ENCODE measurements around the gene NOL6.
A peak's percentile ranks its signal among the peaks of the same experiment; 100 is the strongest.

Gene NOL6

DNA sequence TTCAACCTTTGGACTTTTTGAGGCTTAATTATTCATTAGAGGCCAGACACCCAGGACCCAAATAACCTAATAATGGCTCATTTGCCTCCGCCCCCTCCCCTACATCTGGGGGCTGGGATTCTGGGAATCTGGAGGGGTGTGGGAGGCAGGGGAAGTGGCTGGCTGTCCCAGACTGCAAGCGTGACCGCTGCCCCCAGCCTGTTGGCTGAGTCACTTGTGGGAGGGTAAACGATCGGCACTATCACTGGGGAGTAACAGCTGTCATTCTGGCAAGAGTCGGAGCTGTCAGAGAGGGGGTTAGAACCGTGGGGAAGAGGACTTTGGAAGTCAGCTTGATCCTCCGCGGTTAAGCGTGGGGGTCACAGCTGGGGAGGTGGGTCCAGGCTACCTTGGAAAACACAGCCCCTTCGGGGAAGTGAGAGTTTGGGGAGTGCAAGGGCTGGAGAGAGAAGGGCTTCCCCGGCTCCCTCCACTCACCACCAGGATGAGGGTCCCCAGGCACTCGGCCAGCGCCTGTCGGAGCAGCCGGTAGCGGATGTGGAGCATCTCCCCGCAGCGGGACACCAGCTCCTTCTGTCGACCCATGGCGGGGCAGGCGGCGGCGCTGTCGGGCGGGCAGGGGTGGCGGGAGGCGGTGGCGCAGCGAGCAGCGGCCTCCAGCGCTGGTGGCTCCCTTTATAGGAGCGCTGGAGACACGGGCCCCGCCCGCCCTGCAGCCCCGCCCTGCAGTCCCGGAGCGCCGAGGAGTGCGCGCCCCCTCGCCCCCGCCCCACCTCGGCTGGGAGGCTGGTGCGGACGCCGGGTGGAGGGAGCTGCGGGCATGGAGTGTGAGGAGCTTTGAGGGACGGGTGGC is 26.6 kb downstream of the NOL6 start, which contains the start of gene AQP3:
Gene AQP3 (minus strand): TSS at position 648 of the 853 bp plus-strand sequence. CDS start 63 bp downstream, at position 585.
- DNase-seq (ENCODE audit: low read depth), result peak; percentile 40
- TF ChIP-seq, protein P1, sequence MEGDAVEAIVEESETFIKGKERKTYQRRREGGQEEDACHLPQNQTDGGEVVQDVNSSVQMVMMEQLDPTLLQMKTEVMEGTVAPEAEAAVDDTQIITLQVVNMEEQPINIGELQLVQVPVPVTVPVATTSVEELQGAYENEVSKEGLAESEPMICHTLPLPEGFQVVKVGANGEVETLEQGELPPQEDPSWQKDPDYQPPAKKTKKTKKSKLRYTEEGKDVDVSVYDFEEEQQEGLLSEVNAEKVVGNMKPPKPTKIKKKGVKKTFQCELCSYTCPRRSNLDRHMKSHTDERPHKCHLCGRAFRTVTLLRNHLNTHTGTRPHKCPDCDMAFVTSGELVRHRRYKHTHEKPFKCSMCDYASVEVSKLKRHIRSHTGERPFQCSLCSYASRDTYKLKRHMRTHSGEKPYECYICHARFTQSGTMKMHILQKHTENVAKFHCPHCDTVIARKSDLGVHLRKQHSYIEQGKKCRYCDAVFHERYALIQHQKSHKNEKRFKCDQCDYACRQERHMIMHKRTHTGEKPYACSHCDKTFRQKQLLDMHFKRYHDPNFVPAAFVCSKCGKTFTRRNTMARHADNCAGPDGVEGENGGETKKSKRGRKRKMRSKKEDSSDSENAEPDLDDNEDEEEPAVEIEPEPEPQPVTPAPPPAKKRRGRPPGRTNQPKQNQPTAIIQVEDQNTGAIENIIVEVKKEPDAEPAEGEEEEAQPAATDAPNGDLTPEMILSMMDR (conservative IDR thresholded peaks at IDR 0.05; ENCODE audit: low read depth, low read length), result peak; percentile 26
- H3K4me3 ChIP-seq (ENCODE audit: low read depth, low read length), result peak within 1 kb of the TSS; percentile 47

DNA sequence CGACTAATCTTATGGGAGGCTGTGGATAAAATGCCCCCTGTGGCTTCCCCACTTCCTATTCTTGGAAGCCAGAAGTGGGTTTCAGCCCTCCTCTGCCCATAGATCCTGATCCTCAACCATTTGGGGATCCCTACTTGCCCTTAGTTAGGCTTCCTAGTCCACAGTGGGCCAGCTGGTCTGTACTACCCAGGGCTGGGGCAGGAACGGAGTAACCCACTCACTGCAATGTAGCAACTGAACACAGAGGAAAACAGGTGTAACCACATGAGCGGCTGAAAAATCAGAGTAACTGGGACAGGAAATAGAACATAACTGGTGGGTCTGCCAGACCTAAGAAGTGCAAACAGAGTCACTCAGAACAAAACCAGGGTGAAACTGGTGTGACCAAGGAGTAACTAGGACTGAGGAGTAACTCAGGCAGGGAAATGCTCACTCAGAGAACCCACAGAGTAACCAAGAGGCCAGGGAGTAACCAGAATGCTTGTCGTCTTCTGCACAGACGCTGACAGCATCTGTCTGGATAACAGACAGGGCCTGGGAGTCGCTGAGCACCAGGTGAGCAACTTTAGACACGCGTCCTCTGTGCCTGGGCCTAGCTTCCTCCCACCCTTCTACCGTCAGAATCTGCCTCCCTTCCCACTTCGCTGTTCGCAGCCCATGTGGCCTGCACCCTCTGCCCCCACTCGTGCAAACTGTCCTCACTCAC is 27.3 kb downstream of the NOL6 start:
- H3K4me3 ChIP-seq (ENCODE audit: low read depth, low read length), result no peak overlapping the region
- no peak for DNase-seq (ENCODE audit: low read depth)
- TF ChIP-seq, protein P1 (conservative IDR thresholded peaks at IDR 0.05; ENCODE audit: low read depth, low read length), result no peak

DNA sequence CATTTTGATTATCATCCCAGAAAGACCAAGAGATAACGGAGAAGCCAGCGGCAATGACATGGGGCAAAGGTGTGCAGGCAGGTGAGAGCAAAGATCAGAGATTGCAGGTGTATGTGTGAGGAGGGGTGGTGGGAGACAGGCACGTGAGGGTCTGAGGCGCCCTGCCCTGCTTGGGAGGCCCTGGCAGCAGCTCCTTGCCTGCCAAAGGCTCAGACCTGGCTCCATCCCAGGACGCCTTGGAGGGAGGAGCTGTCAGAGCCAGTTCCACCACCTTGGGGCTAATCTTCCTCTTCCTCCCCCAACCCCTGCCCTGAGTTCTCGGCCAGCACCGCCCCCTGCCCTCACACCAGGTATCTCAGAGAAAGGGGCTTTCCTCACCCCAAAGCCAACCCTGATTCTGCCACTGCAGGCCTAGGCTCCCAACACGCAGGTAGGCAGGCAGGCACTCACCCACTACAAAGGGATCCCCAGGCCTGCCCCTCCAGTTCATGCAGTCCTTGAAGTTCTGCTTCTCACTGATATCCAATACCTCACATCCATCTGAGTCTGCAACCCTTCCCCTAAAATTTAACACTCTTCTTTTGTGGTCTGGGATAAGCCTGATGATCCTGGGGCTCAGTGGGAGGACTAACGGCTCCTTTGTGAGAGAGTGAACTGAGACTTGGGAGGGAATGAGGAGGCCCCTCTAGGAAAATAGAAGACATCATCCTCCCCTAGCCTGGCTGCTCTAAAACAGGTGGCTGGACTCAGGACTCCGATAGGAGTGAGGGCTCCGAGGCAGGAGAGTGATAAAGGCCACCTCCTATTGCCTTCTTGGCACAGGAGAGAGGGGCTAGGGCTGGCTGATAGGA is 28.1 kb downstream of the NOL6 start:
- DNase-seq (ENCODE audit: low read depth), result no peak
- TF ChIP-seq, protein P1 (conservative IDR thresholded peaks at IDR 0.05; ENCODE audit: low read depth, low read length), result no peak
- no peak overlapping the region for H3K4me3 ChIP-seq (ENCODE audit: low read depth, low read length)

DNA sequence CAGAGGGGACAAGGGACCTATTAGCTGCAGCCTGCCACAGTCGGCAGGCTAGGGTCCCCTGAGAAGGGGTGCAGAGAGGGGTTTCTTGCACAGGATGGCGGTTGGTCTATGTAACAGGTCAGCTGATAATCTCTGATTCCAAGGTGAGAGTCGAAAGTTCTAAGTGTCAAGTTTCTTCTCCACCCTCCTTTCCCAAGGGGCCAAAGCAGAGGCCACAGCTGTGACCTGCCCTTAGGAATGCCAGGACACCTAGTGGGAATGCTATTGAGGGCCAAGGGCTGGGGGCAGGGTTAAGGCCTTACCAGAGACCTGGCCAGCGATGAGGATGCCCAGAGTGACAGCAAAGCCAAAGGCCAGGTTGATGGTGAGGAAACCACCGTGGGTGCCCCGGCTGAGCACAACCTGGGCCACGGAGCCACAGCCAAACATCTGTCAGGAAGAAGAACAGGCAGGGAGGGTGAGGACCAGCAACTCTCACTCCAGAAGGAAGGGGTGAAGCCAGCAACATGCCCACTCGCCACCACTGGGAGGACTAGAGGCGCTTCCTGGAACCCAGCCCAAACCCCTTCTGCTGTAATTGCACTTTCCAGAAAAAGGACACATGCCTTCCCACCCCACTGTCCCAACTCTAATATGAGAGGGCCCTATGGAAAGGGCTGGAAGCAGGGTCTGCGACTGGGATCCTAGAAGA is 30.1 kb downstream of the NOL6 start:
- H3K4me3 ChIP-seq (ENCODE audit: low read depth, low read length), result no peak overlapping the region
- TF ChIP-seq, protein P1 (conservative IDR thresholded peaks at IDR 0.05; ENCODE audit: low read depth, low read length), result no peak
- DNase-seq (ENCODE audit: low read depth), result no peak

DNA sequence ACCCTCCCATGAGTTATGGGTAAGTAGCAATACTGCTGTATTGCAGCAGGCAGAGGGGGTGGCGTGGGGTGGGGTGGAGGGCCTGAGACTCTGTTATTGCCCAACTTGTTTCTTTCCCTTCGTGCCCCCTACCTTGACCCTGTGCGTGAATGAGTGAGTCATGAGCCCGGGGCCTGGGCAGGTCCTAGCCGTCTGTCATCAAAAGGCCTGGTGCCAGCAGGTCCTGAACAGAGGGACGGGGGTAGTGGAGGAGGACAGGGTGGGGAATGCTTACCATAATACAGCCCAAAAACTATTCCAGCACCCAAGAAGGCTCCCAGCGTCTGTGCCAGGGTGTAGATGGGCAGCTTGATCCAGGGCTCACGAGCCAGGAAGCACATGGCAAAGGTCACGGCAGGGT is 30.7 kb downstream of the NOL6 start:
- DNase-seq (ENCODE audit: low read depth), result peak; percentile 58
- TF ChIP-seq, protein P1 (conservative IDR thresholded peaks at IDR 0.05; ENCODE audit: low read depth, low read length), result no peak
- no peak overlapping the region for H3K4me3 ChIP-seq (ENCODE audit: low read depth, low read length)

DNA sequence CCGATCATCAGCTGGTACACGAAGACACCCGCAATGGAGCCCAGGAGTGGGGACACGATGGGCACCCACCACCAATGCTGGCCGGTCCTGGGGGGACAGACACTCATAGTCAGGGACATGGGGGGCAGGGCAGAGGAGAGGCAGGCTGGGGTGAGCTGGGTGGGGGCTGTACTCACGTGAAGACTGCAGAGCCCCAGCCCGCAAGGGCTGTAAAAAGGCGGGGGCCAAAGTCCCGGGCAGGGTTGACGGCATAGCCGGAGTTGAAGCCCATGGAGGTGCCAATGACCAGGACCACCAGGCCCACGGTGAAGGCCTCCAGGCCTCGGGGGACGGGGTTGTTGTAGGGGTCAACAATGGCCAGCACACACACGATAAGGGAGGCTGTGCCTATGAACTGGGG is 31.6 kb downstream of the NOL6 start:
- TF ChIP-seq, protein P1 (conservative IDR thresholded peaks at IDR 0.05; ENCODE audit: low read depth, low read length), result no peak
- no peak for DNase-seq (ENCODE audit: low read depth)
- no peak overlapping the region for H3K4me3 ChIP-seq (ENCODE audit: low read depth, low read length)
